Activated CD8-positive, alpha-beta memory T cell treated with anti-CD3 and anti-CD28 coated beads for 4 hours (primary cell): Measurements from ENCODE around the gene PDLIM7.

Source experiments
- DNase-seq, 2 donors: peaks; one replicate each; pipeline ENCODE4 v3.0.0-alpha.2; 2020; ENCODE audit warnings: low read depth in 2 of 2

Gene PDLIM7

GRCh38 chr5:177524941-177525655, 27.7 kb upstream of the PDLIM7 start:
- no peak for DNase-seq

- no peak for DNase-seq
These were observed 27.1 kb upstream of the PDLIM7 start for GRCh38 chr5:177524539-177524900.

- no peak for DNase-seq
These were observed 26.5 kb upstream of the PDLIM7 start for GRCh38 chr5:177523711-177524538.

- no peak for DNase-seq
These were observed 23.6 kb upstream of the PDLIM7 start for GRCh38 chr5:177520916-177521513.

GRCh38 chr5:177520271-177520670, 22.9 kb upstream of the PDLIM7 start:
- DNase-seq, result no peak

- DNase-seq, result no peak
These were observed 22.2 kb upstream of the PDLIM7 start for GRCh38 chr5:177519463-177520235.

GRCh38 chr5:177516601-177517568, 19.5 kb upstream of the PDLIM7 start, which contains the start of gene DDX41:
DDX41 (minus strand) TSS chr5:177516961; CDS start chr5:177516945, 16 bp downstream.
- peak; percentile 89 to 90 for DNase-seq

- DNase-seq, result no peak
These were observed 18.2 kb upstream of the PDLIM7 start for GRCh38 chr5:177515580-177515979.

GRCh38 chr5:177514541-177514940, 17.1 kb upstream of the PDLIM7 start:
- no peak for DNase-seq

- DNase-seq, result no peak
These were observed 16.1 kb upstream of the PDLIM7 start for GRCh38 chr5:177513500-177513899.

- DNase-seq, result no peak
These were observed 15.5 kb upstream of the PDLIM7 start for GRCh38 chr5:177512736-177513380.

GRCh38 chr5:177511796-177512675, 14.6 kb upstream of the PDLIM7 start:
- no peak for DNase-seq

GRCh38 chr5:177511181-177511580, 13.8 kb upstream of the PDLIM7 start:
- DNase-seq, result no peak

GRCh38 chr5:177510567-177511053, 13.2 kb upstream of the PDLIM7 start:
- DNase-seq, result no peak

GRCh38 chr5:177509991-177510566, 12.7 kb upstream of the PDLIM7 start:
- no peak for DNase-seq

GRCh38 chr5:177509381-177509951, 12.1 kb upstream of the PDLIM7 start, which contains the start of gene DOK3:
DOK3 (minus strand) TSS chr5:177509826; CDS start chr5:177509540, 286 bp downstream.
- DNase-seq, result no peak

- DNase-seq, result no peak
These were observed 11.4 kb upstream of the PDLIM7 start for GRCh38 chr5:177508837-177509236.

- DNase-seq, result no peak
These were observed 10.8 kb upstream of the PDLIM7 start for GRCh38 chr5:177508221-177508611.
